ENCODE measurements around the gene MPP2. TPM values are rescaled to one million over a fixed set of nuclear protein-coding genes. Genes with fewer than 3 reads are reported as not detected.
A peak's percentile ranks its signal among the peaks of the same experiment; 100 is the strongest.

Gene MPP2
- total RNA-seq, 2 donors from 2014 or later = 11.9 to 15.6 TPM

DNA sequence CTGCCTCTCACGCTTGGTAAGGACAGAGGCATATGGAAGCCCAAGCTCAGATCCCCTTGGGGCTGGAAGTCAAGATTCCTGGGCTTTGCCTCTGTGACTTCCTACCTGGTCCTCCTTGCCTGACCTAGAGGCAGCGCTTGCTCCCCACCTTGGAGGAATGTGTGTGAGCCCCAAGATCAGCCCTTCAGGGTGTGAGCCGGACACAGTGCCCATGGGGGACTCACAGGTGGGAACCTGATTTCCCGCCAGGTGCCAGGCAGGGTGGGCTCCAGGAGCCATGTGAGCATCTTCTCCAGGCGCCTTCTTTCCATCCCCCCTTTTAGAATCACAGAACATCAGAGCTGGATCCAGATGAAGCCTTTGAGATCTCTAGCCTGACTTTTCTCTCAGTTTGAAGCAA, 50.2 kb downstream of the MPP2 start:
- H3K27ac ChIP-seq = peak overlapping the region; percentile 4 to 33

GRCh38 chr17:43856141-43856540, 51.2 kb downstream of the MPP2 start:
- no peak for DNase-seq (ENCODE audit: low spot score)
- no peak for TF ChIP-seq CTCF (IDR thresholded peaks at IDR 0.05)
- H3K27ac ChIP-seq = no peak overlapping the region
- H3K9me3 ChIP-seq = no peaks in the 10 kb centered on the region
- H3K4me1 ChIP-seq = peaks cover 0 to 37% of the 10 kb centered on the region in 2 donors
- H3K36me3 ChIP-seq = no peaks in the 10 kb centered on the region
- H3K27me3 ChIP-seq = no peaks in the 10 kb centered on the region
- H3K4me3 ChIP-seq = no peak overlapping the region

More for the DNA sequence above, 50.2 kb downstream of the MPP2 start:
- Histone ChIP-seq H3K4me1 (peaks cover 0 to 47% of the 10 kb centered on the region in 2 donors), H3K36me3 (no peaks in the 10 kb centered on the region), H3K4me3 (no peak overlapping the region), H3K9me3 (no peaks in the 10 kb centered on the region), H3K27me3 (no peaks in the 10 kb centered on the region)
- no peak for DNase-seq (ENCODE audit: low spot score)
- no peak for TF ChIP-seq CTCF (IDR thresholded peaks at IDR 0.05)

DNA sequence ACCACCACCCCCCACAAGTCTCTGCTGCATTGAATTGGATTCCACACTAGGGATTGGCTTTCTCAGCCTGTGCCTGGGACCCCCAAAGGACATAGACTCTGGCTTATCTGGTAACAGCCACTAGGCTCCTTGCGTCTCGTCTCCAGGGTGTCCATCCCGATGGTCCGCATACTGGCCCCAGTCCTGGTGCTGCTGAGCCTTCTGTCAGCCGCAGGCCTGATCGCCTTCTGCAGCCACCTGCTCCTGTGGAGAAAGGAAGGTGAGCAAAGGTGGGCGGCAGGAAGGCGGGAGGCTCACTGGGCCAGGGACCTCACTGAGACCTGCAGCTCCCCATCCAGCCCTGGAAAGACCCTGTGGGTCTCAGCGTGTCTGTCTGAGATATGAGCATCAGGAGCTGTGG, 52.3 kb downstream of the MPP2 start:
- H3K36me3 ChIP-seq = no peaks in the 10 kb centered on the region
- H3K9me3 ChIP-seq = no peaks in the 10 kb centered on the region
- peaks cover 0 to 26% of the 10 kb centered on the region in 2 donors for H3K4me1 ChIP-seq
- DNase-seq (ENCODE audit: low spot score) = no peak
- no peaks in the 10 kb centered on the region for H3K27me3 ChIP-seq
- H3K27ac ChIP-seq = no peak overlapping the region
- H3K4me3 ChIP-seq = no peak overlapping the region
- no peak for TF ChIP-seq CTCF (IDR thresholded peaks at IDR 0.05)

DNA sequence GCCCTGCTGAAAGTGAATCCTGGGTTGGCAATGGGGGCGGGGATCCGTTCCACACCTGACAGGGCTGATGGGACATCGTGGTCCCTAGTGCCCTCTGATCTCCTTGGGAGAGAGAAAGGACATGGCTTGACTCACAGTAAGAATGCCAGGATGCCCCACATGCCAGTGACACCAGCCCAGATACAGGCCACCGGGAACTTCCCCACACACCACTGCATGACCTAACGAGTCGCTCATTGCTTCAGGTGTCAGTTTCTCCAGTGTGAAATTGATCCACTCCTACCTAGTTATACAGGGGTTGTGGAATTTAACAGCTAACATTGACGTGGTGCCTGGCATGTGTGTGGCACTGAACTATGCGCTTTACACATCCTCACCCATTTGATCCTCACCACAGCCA, 52.8 kb downstream of the MPP2 start:
- no peak for DNase-seq (ENCODE audit: low spot score)
- H3K4me3 ChIP-seq = no peak overlapping the region
- H3K27me3 ChIP-seq = no peaks in the 10 kb centered on the region
- no peak for TF ChIP-seq CTCF (IDR thresholded peaks at IDR 0.05)
- no peak overlapping the region for H3K27ac ChIP-seq
- H3K36me3 ChIP-seq = no peaks in the 10 kb centered on the region
- H3K9me3 ChIP-seq = no peaks in the 10 kb centered on the region
- peaks cover 0 to 20% of the 10 kb centered on the region in 2 donors for H3K4me1 ChIP-seq

GRCh38 chr17:43853546-43853945, 53.8 kb downstream of the MPP2 start:
- no peak for TF ChIP-seq CTCF (IDR thresholded peaks at IDR 0.05)
- Histone ChIP-seq H3K27me3 (no peaks in the 10 kb centered on the region), H3K4me3 (no peak overlapping the region), H3K4me1 (peaks cover 0 to 14% of the 10 kb centered on the region in 2 donors), H3K9me3 (no peaks in the 10 kb centered on the region), H3K27ac (no peak overlapping the region), H3K36me3 (no peaks in the 10 kb centered on the region)
- DNase-seq (ENCODE audit: low spot score) = no peak

GRCh38 chr17:43852571-43852970, 54.8 kb downstream of the MPP2 start:
- no peaks in the 10 kb centered on the region for H3K27me3 ChIP-seq
- no peak overlapping the region for H3K4me3 ChIP-seq
- H3K27ac ChIP-seq = no peak overlapping the region
- H3K9me3 ChIP-seq = no peaks in the 10 kb centered on the region
- no peaks in the 10 kb centered on the region for H3K36me3 ChIP-seq
- DNase-seq (ENCODE audit: low spot score) = no peak
- no peak for TF ChIP-seq CTCF (IDR thresholded peaks at IDR 0.05)
- H3K4me1 ChIP-seq = peaks cover 0 to 8% of the 10 kb centered on the region in 2 donors

All from right atrium auricular region (tissue), 2 donors.